HepG2 (cell line): Measurements from ENCODE around the gene MBTD1. TPM values are rescaled to one million over a fixed set of nuclear protein-coding genes. Genes with fewer than 3 reads are reported as not detected.

Experiments used
- ATM ChIP-seq: fragments of 450-650 bp; IDR thresholded peaks from 2 replicates; pipeline ENCODE4 v1.7.1; 2017; ENCODE audit warnings: mild to moderate bottlenecking, borderline replicate concordance
- HNF4A ChIP-seq: sonication (generic); formaldehyde crosslinking; IDR thresholded peaks from 2 replicates; pipeline ENCODE4 v1.4.0; 2020; ENCODE audit warnings: missing genetic modification reagents
- HNRNPK ChIP-seq: fragments of 200-400 bp; formaldehyde crosslinking; IDR thresholded peaks from 2 replicates; pipeline ENCODE4 v1.6.1; 2018; ENCODE audit warnings: low read length, low read depth, moderate library complexity, mild to moderate bottlenecking; ENCODE audit not compliant: poor library complexity, severe bottlenecking
- NFIB ChIP-seq: sonication (generic); formaldehyde crosslinking; IDR thresholded peaks from 2 replicates; pipeline ENCODE4 v1.9.0; 2021; ENCODE audit warnings: missing genetic modification reagents, mild to moderate bottlenecking, borderline replicate concordance
- REPIN1 ChIP-seq: sonication (generic); formaldehyde crosslinking; IDR thresholded peaks from 2 replicates; pipeline ENCODE4 v1.8.0; 2022; ENCODE audit warnings: missing genetic modification reagents, low read depth, mild to moderate bottlenecking, borderline replicate concordance
- ZNF460 ChIP-seq: sonication (generic); formaldehyde crosslinking; IDR thresholded peaks from 2 replicates; pipeline ENCODE4 v1.5.1; 2020; ENCODE audit warnings: missing genetic modification reagents, mild to moderate bottlenecking, borderline replicate concordance
- ZNF709 ChIP-seq: sonication (generic); formaldehyde crosslinking; IDR thresholded peaks from 2 replicates; pipeline ENCODE4 v1.5.0; 2020; ENCODE audit warnings: mild to moderate bottlenecking, missing genetic modification reagents
- polyA plus RNA-seq, 8 experiments: library from polyadenylated mRNA; depleted of rRNA in 3 of 8; stranded (reverse) in 7 of 8; unstranded in 1 of 8; fragments of >200 nt; fragmentation: Illumina TruSeq in 4 of 8; extraction: Trizol in 4 of 8; gene quantifications; 2 replicates each; pipeline versions ENCODE4 v1.2.1 to v1.2.3, GENCODE V29; 2011 to 2016; ENCODE audit warnings: low read depth in 4 of 8, missing spikeins in 1 of 8, mixed read lengths in 1 of 8; ENCODE audit not compliant: insufficient read depth in 1 of 8
- total RNA-seq, 5 experiments: library from RNA; depleted of rRNA; stranded (reverse); fragments of >200 nt; fragmentation: Illumina TruSeq; extraction: Trizol; gene quantifications; 2 replicates each; pipeline ENCODE4 v1.2.3, GENCODE V29; 2016; ENCODE audit warnings: low read depth in 1 of 5
- TF ChIP-seq, protein P1 (sequence below), 2 experiments: fragments of 450-650 bp in 1 of 2; sonication (generic) in 1 of 2; formaldehyde crosslinking in 1 of 2; IDR thresholded peaks; 2 replicates each; pipeline versions ENCODE4 v1.6.1 to v1.8.0; 2016 to 2022; ENCODE audit warnings: antibody characterized with exemption in 1 of 2, mild to moderate bottlenecking in 1 of 2, missing genetic modification reagents in 1 of 2
- TF ChIP-seq, protein P2 (sequence below): sonication (generic); formaldehyde crosslinking; IDR thresholded peaks from 2 replicates; pipeline ENCODE4 v1.4.0; 2020; ENCODE audit warnings: mild to moderate bottlenecking, missing genetic modification reagents
- TF ChIP-seq, protein P3 (sequence below): sonication (generic); formaldehyde crosslinking; conservative IDR thresholded peaks from 2 replicates; pipeline ENCODE4 v1.4.0; 2020; ENCODE audit warnings: missing genetic modification reagents
- TF ChIP-seq, protein P4 (sequence below): sonication (generic); formaldehyde crosslinking; IDR thresholded peaks from 2 replicates; pipeline ENCODE4 v1.4.0; 2020; ENCODE audit warnings: mild to moderate bottlenecking, missing genetic modification reagents

Gene MBTD1
- total and polyA plus RNA-seq, 2 of the 13 experiments (the other 11 are each of a cell fraction or from before 2014, with no cell fraction given): 20.9 TPM

DNA sequence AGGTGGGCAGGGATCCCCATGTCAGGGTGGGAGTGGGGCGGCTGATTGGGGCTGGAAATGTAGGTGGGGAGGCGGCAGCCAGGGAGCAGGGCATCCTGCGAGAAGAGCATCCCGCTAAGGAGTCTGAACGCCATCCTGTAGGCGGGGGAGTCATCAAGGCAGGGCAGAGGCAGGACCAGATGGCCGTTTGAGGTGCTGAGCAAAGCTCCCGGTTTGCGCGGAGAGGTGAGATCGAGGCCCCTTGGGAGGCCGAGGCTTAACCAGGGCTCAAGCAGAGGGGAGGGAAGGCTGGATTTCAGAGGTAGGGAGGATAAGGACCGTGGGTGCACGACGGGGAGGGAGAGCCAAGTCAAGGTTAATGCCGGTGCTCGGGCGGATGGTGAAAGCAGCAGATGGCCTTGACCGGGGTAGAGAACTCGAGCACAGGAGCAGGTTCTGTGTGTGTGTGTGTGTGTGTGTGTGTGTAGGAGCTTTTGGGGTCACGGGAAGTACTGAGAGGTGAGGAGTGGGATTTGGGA is 94.1 kb downstream of the MBTD1 start (continued):
- TF ChIP-seq, protein P1, sequence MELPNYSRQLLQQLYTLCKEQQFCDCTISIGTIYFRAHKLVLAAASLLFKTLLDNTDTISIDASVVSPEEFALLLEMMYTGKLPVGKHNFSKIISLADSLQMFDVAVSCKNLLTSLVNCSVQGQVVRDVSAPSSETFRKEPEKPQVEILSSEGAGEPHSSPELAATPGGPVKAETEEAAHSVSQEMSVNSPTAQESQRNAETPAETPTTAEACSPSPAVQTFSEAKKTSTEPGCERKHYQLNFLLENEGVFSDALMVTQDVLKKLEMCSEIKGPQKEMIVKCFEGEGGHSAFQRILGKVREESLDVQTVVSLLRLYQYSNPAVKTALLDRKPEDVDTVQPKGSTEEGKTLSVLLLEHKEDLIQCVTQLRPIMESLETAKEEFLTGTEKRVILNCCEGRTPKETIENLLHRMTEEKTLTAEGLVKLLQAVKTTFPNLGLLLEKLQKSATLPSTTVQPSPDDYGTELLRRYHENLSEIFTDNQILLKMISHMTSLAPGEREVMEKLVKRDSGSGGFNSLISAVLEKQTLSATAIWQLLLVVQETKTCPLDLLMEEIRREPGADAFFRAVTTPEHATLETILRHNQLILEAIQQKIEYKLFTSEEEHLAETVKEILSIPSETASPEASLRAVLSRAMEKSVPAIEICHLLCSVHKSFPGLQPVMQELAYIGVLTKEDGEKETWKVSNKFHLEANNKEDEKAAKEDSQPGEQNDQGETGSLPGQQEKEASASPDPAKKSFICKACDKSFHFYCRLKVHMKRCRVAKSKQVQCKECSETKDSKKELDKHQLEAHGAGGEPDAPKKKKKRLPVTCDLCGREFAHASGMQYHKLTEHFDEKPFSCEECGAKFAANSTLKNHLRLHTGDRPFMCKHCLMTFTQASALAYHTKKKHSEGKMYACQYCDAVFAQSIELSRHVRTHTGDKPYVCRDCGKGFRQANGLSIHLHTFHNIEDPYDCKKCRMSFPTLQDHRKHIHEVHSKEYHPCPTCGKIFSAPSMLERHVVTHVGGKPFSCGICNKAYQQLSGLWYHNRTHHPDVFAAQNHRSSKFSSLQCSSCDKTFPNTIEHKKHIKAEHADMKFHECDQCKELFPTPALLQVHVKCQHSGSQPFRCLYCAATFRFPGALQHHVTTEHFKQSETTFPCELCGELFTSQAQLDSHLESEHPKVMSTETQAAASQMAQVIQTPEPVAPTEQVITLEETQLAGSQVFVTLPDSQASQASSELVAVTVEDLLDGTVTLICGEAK (IDR thresholded peaks at IDR 0.05): 0 out of 2 replicates have a peak, but pooled peaks have one; percentile 14
- TF ChIP-seq, protein P1 (CRISPR knock-in tag; IDR thresholded peaks at IDR 0.05): no peak; the same call in 1 of the 2 replicates
- TF ChIP-seq ZNF709 (CRISPR knock-in tag) (peak; percentile 63), HNRNPK (no peak), ATM (no peak), NFIB (CRISPR knock-in tag) (no peak), ZNF460 (CRISPR knock-in tag) (no peak), HNF4A (CRISPR knock-in tag) (peak; percentile 20; the same call in 1 of the 2 replicates), REPIN1 (CRISPR knock-in tag) (peak; percentile 23; the same call in 1 of the 2 replicates)
- TF ChIP-seq, protein P2, sequence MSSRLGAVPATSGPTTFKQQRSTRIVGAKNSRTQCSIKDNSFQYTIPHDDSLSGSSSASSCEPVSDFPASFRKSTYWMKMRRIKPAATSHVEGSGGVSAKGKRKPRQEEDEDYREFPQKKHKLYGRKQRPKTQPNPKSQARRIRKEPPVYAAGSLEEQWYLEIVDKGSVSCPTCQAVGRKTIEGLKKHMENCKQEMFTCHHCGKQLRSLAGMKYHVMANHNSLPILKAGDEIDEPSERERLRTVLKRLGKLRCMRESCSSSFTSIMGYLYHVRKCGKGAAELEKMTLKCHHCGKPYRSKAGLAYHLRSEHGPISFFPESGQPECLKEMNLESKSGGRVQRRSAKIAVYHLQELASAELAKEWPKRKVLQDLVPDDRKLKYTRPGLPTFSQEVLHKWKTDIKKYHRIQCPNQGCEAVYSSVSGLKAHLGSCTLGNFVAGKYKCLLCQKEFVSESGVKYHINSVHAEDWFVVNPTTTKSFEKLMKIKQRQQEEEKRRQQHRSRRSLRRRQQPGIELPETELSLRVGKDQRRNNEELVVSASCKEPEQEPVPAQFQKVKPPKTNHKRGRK (CRISPR knock-in tag): no peak
- TF ChIP-seq, protein P3, sequence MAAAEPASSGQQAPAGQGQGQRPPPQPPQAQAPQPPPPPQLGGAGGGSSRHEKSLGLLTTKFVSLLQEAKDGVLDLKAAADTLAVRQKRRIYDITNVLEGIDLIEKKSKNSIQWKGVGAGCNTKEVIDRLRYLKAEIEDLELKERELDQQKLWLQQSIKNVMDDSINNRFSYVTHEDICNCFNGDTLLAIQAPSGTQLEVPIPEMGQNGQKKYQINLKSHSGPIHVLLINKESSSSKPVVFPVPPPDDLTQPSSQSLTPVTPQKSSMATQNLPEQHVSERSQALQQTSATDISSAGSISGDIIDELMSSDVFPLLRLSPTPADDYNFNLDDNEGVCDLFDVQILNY (CRISPR knock-in tag): no peak
- TF ChIP-seq, protein P4, sequence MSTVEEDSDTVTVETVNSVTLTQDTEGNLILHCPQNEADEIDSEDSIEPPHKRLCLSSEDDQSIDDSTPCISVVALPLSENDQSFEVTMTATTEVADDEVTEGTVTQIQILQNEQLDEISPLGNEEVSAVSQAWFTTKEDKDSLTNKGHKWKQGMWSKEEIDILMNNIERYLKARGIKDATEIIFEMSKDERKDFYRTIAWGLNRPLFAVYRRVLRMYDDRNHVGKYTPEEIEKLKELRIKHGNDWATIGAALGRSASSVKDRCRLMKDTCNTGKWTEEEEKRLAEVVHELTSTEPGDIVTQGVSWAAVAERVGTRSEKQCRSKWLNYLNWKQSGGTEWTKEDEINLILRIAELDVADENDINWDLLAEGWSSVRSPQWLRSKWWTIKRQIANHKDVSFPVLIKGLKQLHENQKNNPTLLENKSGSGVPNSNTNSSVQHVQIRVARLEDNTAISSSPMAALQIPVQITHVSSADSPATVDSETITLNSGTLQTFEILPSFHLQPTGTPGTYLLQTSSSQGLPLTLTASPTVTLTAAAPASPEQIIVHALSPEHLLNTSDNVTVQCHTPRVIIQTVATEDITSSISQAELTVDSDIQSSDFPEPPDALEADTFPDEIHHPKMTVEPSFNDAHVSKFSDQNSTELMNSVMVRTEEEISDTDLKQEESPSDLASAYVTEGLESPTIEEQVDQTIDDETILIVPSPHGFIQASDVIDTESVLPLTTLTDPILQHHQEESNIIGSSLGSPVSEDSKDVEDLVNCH (CRISPR knock-in tag): no peak
